SJCRH30 (cell line): ENCODE results near the gene PIEZO2. TPM values are rescaled to one million over a fixed set of nuclear protein-coding genes. Genes with fewer than 3 reads are reported as not detected.

Experiments used
- DNase-seq, 2 experiments: peaks; one replicate each; pipeline ENCODE4 v3.0.0-alpha.2; 2015 to 2020
- H3K27ac ChIP-seq: fragments of 250-450 bp; sonication (Bioruptor Pico); 2 replicates; pipeline ENCODE4 v1.5.1; 2020; ENCODE audit warnings: mild to moderate bottlenecking, moderate library complexity
- H3K27me3 ChIP-seq: fragments of 250-450 bp; sonication (Bioruptor Pico); 2 replicates; pipeline ENCODE4 v1.5.1; 2020; ENCODE audit warnings: mild to moderate bottlenecking, moderate library complexity
- H3K36me3 ChIP-seq: fragments of 250-450 bp; sonication (Bioruptor Pico); 2 replicates; pipeline ENCODE4 v1.5.1; 2020; ENCODE audit warnings: mild to moderate bottlenecking, moderate library complexity
- H3K4me1 ChIP-seq: fragments of 250-450 bp; sonication (Bioruptor Pico); 2 replicates; pipeline ENCODE4 v1.5.1; 2020; ENCODE audit warnings: mild to moderate bottlenecking, moderate library complexity
- H3K4me3 ChIP-seq: fragments of 250-450 bp; sonication (Bioruptor Pico); 2 replicates; pipeline ENCODE4 v1.5.1; 2020; ENCODE audit warnings: mild to moderate bottlenecking, moderate library complexity
- H3K9me3 ChIP-seq: fragments of 250-450 bp; sonication (Bioruptor Pico); replicated peaks from 2 replicates; pipeline ENCODE4 v1.5.1; 2020; ENCODE audit warnings: mild to moderate bottlenecking, moderate library complexity
- total RNA-seq: library from RNA; depleted of rRNA; stranded (reverse); fragments of >200 nt; shearing (Covaris generic); gene quantifications from 2 replicates; pipeline ENCODE4 v1.2.3, GENCODE V29; 2014

PIEZO2 gene
- total RNA-seq, 1 experiment from 2014 or later: 0.32 TPM

DNA sequence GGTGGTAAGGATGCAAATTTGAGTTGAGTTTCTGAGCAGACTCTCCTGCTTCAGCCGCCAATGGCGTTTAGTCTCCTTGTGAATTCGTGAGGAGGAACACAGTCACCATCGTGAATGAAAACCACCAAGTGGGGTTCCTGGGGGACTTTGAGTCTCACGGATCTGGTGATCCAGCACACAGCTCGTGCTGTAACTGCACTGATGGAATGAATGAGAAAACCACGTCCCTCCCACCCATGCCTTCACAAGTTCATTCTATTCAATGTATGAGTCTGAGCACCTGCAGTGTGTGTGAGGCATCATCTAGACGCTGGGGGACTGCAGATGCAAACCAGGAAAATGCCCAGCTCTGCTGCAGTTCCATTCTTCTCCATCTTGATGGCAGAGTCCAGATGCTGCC lies 127.9 kb downstream of the PIEZO2 start:
- H3K4me1 ChIP-seq: no peaks in the 10 kb centered on the region
- no peaks in the 10 kb centered on the region for H3K36me3 ChIP-seq
- no peaks in the 10 kb centered on the region for H3K9me3 ChIP-seq
- H3K4me3 ChIP-seq: no peak overlapping the region
- no peak for DNase-seq
- H3K27me3 ChIP-seq: no peaks in the 10 kb centered on the region
- no peak overlapping the region for H3K27ac ChIP-seq

DNA sequence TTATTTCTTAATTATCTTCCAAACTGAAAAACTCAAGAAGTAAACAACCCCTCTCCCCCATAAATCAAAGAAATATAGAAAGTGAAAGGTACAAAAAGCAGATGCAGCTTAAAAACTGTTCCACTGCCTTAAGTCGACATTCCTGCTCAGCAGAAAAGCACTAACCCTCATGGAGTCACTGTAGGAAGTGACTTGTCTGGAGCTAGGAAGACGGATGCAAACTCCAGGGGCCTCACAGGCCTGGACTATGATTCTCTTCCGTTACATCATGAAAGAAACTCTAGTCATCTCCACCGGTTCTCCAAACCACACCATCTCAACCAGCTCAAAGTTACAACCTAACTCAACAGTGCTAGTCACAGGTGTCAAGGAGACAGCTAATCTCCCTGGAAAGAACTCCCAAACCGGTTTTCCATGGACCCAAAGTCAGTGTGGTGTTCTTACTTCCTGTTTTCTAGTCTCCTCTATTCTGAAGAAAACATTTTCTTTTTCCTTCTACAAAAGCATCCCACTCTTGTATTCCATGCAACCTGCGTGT lies 128.4 kb downstream of the PIEZO2 start:
- Histone ChIP-seq H3K4me3 (no peak overlapping the region), H3K27ac (no peak overlapping the region), H3K9me3 (no peaks in the 10 kb centered on the region), H3K36me3 (no peaks in the 10 kb centered on the region), H3K27me3 (no peaks in the 10 kb centered on the region), H3K4me1 (no peaks in the 10 kb centered on the region)
- no peak for DNase-seq

DNA sequence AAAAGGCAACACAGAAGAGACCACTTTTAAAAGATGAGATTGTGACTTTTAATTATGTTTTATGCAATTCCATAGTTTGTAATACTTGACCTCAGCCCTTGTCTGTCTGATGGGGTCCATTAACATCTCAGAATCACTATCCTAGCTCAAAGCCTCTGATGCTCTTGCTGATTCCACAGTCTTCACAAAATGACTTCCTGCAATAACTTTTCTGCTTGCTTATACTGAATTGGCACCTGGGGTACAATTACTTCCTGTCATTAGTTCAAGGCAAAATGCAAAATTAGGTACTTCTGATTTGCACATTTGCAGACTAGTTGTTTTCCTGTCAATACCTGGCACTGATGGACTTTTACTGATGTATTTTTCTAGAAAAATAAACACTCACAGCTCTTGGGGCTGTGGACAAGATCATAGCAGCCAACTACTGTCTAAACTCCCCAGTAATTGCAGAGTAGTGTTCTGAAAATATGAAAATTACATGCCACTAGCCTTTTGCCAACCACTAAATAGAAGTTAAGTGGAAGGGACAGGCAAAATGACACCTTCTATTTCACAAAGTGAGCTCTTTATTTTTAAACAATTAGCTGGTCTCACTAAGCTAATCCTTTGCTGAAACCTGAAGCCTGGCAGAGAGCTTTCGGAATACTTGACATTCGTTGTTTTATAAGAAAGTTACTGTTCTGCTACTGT lies 129.1 kb downstream of the PIEZO2 start:
- Histone ChIP-seq H3K4me3 (no peak overlapping the region), H3K9me3 (no peaks in the 10 kb centered on the region), H3K36me3 (no peaks in the 10 kb centered on the region), H3K4me1 (no peaks in the 10 kb centered on the region), H3K27me3 (no peaks in the 10 kb centered on the region), H3K27ac (no peak overlapping the region)
- DNase-seq: no peak

GRCh38 chr18:11019295-11020105 lies 129.9 kb downstream of the PIEZO2 start:
- H3K4me1 ChIP-seq: no peaks in the 10 kb centered on the region
- no peak overlapping the region for H3K27ac ChIP-seq
- H3K9me3 ChIP-seq: no peaks in the 10 kb centered on the region
- H3K4me3 ChIP-seq: no peak overlapping the region
- H3K27me3 ChIP-seq: no peaks in the 10 kb centered on the region
- no peaks in the 10 kb centered on the region for H3K36me3 ChIP-seq
- no peak for DNase-seq

GRCh38 chr18:11009869-11010268 lies 139.5 kb downstream of the PIEZO2 start:
- Histone ChIP-seq H3K27me3 (no peaks in the 10 kb centered on the region), H3K4me3 (no peak overlapping the region), H3K4me1 (peaks cover 3% of the 10 kb centered on the region; the same call in 1 of the 2 replicates), H3K36me3 (no peaks in the 10 kb centered on the region), H3K9me3 (no peaks in the 10 kb centered on the region), H3K27ac (no peak overlapping the region)
- DNase-seq: no peak

GRCh38 chr18:11009147-11009546 lies 140.2 kb downstream of the PIEZO2 start:
- H3K4me3 ChIP-seq: no peak overlapping the region
- H3K36me3 ChIP-seq: no peaks in the 10 kb centered on the region
- DNase-seq: no peak
- no peaks in the 10 kb centered on the region for H3K27me3 ChIP-seq
- H3K27ac ChIP-seq: no peak overlapping the region
- peaks cover 3% of the 10 kb centered on the region; the same call in 1 of the 2 replicates for H3K4me1 ChIP-seq
- H3K9me3 ChIP-seq: no peaks in the 10 kb centered on the region

DNA sequence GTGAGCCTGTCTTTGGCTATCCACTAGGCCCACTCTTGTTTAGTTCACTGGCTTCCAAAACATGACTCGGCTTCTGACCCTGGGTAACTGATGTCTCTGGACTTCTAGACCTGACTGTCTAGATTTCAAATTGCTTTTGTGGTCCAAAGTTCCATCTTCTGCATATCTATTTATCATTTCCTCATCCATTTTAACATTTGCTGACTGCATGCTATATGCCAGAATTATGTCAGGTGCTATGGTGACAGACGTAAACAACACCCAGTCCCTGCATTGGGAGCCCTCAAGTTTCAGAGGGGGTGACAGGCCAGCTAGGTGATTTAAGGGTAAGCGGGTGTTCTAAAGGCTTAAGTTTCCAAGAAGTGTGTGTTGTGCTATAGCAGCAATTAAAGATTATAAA lies 140.9 kb downstream of the PIEZO2 start:
- DNase-seq: no peak

GRCh38 chr18:11005528-11005927 lies 143.8 kb downstream of the PIEZO2 start:
- Histone ChIP-seq H3K36me3 (no peaks in the 10 kb centered on the region), H3K4me3 (no peak overlapping the region), H3K4me1 (peaks cover 3% of the 10 kb centered on the region; the same call in 1 of the 2 replicates), H3K27ac (peak overlapping the region; percentile 30; the same call in 1 of the 2 replicates), H3K27me3 (no peaks in the 10 kb centered on the region), H3K9me3 (no peaks in the 10 kb centered on the region)
- peak; percentile 39 to 54 for DNase-seq

More for the DNA sequence above, 140.9 kb downstream of the PIEZO2 start:
- Histone ChIP-seq H3K36me3 (no peaks in the 10 kb centered on the region), H3K27ac (no peak overlapping the region), H3K4me1 (peaks cover 3% of the 10 kb centered on the region; the same call in 1 of the 2 replicates), H3K4me3 (no peak overlapping the region), H3K27me3 (no peaks in the 10 kb centered on the region), H3K9me3 (no peaks in the 10 kb centered on the region)

- DNase-seq: peak; percentile 5 to 43
- no peaks in the 10 kb centered on the region for H3K36me3 ChIP-seq
- H3K27me3 ChIP-seq: no peaks in the 10 kb centered on the region
- H3K4me1 ChIP-seq: peaks cover 3% of the 10 kb centered on the region; the same call in 1 of the 2 replicates
- peak overlapping the region; percentile 30; the same call in 1 of the 2 replicates for H3K27ac ChIP-seq
- no peaks in the 10 kb centered on the region for H3K9me3 ChIP-seq
- no peak overlapping the region for H3K4me3 ChIP-seq
Measured at GRCh38 chr18:11004951-11005350, 144.4 kb downstream of the PIEZO2 start.

DNA sequence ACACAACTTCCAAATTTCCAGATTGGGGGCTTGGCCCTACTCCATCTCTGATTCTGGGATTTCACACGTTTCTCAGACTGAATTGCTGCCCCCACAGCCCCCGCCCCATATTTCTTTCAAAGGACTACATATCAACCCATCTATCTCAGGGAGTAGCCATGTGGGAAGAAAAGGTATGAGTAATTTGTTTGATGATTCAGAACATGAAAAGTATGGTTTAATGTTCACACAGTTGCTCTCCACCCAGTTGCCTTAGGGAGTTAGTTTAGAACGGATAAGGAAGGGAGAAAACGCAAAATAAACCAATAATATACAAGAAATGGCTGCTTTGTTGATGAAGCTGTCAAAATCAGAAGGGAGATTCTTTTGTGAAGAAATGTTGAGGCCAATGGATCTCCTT lies 145.1 kb downstream of the PIEZO2 start:
- no peaks in the 10 kb centered on the region for H3K9me3 ChIP-seq
- peaks cover 3% of the 10 kb centered on the region; the same call in 1 of the 2 replicates for H3K4me1 ChIP-seq
- no peaks in the 10 kb centered on the region for H3K36me3 ChIP-seq
- no peaks in the 10 kb centered on the region for H3K27me3 ChIP-seq
- DNase-seq: no peak
- H3K27ac ChIP-seq: no peak overlapping the region
- H3K4me3 ChIP-seq: no peak overlapping the region

DNA sequence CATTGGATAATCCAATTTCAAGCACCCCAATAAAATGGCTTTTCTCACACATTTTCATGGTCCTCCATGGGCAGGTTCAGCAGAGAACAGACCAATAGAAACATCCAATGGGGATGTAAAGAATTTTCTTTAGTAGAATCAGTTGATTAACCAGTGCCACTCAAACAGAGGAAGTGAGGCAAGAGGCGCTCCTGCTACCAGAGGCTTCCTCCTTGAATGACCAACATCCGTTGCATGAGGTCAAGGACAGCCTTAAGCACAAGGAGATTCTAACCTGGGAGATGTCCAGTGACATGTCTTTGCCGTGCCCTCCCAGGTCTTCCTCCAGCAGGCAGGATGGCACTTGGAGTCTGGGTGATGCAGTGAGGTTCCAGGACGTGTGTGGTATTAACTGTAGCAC lies 146.6 kb downstream of the PIEZO2 start:
- Histone ChIP-seq H3K9me3 (no peaks in the 10 kb centered on the region), H3K4me1 (peaks cover 3% of the 10 kb centered on the region; the same call in 1 of the 2 replicates), H3K4me3 (no peak overlapping the region), H3K27ac (no peak overlapping the region), H3K36me3 (no peaks in the 10 kb centered on the region), H3K27me3 (no peaks in the 10 kb centered on the region)
- DNase-seq: no peak

- H3K27ac ChIP-seq: no peak overlapping the region
- no peaks in the 10 kb centered on the region for H3K36me3 ChIP-seq
- no peaks in the 10 kb centered on the region for H3K27me3 ChIP-seq
- H3K9me3 ChIP-seq: no peaks in the 10 kb centered on the region
- DNase-seq: no peak
- H3K4me1 ChIP-seq: peaks cover 3% of the 10 kb centered on the region; the same call in 1 of the 2 replicates
- no peak overlapping the region for H3K4me3 ChIP-seq
Measured at GRCh38 chr18:11002277-11002676, 147.1 kb downstream of the PIEZO2 start.

GRCh38 chr18:11000071-11000470 lies 149.3 kb downstream of the PIEZO2 start:
- Histone ChIP-seq H3K4me1 (peaks cover under 1% of the 10 kb centered on the region; the same call in 1 of the 2 replicates), H3K27ac (no peak overlapping the region), H3K4me3 (no peak overlapping the region), H3K36me3 (no peaks in the 10 kb centered on the region), H3K27me3 (no peaks in the 10 kb centered on the region), H3K9me3 (no peaks in the 10 kb centered on the region)
- DNase-seq: no peak

DNA sequence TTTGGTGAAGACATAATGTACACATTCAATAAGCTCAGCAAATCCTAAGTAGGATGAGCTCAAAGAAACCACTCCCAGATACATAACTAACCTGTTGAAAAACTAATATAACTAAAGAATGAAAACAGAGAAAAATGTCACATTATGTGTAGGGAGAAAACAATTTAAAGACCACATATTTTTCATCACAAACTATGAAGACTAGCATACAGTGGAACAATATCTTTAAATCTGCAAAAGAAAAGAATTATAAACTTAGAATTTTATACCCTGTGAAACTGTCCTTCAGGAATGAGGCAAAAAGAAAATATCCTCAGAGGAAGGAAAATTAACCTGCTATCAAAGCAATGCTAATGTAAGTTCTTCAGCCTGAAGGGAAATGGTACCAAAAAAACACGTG lies 151.5 kb downstream of the PIEZO2 start:
- no peaks in the 10 kb centered on the region for H3K9me3 ChIP-seq
- no peak overlapping the region for H3K4me3 ChIP-seq
- H3K4me1 ChIP-seq: no peaks in the 10 kb centered on the region
- no peak for DNase-seq
- H3K36me3 ChIP-seq: no peaks in the 10 kb centered on the region
- H3K27ac ChIP-seq: no peak overlapping the region
- H3K27me3 ChIP-seq: no peaks in the 10 kb centered on the region

- Histone ChIP-seq H3K4me3 (no peak overlapping the region), H3K27me3 (no peaks in the 10 kb centered on the region), H3K4me1 (no peaks in the 10 kb centered on the region), H3K9me3 (no peaks in the 10 kb centered on the region), H3K27ac (no peak overlapping the region), H3K36me3 (no peaks in the 10 kb centered on the region)
- no peak for DNase-seq
Measured at GRCh38 chr18:10995550-10995949, 153.8 kb downstream of the PIEZO2 start.
